Measurements from ENCODE around the gene CNNM1.

GRCh38 chr10:99396471-99396870 lies 67.3 kb downstream of the CNNM1 start:
- TF ChIP-seq, protein P1, sequence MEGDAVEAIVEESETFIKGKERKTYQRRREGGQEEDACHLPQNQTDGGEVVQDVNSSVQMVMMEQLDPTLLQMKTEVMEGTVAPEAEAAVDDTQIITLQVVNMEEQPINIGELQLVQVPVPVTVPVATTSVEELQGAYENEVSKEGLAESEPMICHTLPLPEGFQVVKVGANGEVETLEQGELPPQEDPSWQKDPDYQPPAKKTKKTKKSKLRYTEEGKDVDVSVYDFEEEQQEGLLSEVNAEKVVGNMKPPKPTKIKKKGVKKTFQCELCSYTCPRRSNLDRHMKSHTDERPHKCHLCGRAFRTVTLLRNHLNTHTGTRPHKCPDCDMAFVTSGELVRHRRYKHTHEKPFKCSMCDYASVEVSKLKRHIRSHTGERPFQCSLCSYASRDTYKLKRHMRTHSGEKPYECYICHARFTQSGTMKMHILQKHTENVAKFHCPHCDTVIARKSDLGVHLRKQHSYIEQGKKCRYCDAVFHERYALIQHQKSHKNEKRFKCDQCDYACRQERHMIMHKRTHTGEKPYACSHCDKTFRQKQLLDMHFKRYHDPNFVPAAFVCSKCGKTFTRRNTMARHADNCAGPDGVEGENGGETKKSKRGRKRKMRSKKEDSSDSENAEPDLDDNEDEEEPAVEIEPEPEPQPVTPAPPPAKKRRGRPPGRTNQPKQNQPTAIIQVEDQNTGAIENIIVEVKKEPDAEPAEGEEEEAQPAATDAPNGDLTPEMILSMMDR (IDR thresholded peaks at IDR 0.05 in 4 of 5, conservative IDR thresholded peaks at IDR 0.05 in 1 of 5) = no peak
- TF ChIP-seq POLR2A (IDR thresholded peaks at IDR 0.05) = no peak

Measured in gastrocnemius medialis (tissue), 4 donors.